NCI-H510A treated with DMSO at 0.1 percent for 48 hours (cell line): ENCODE measurements around the gene B4GAT1.
"Not testable (repeated sequence)": the region's sequence is repeated elsewhere in the genome, so short reads cannot be mapped to it uniquely, and the experiment has no call there.

ENCODE experiments used
- DNase-seq: peaks from one replicate; lab custom pipeline; 2025; lab: John Stamatoyannopoulos, UW

The B4GAT1 gene

GRCh38 chr11:66322732-66323427 is 24.5 kb downstream of the B4GAT1 start:
- DNase-seq = no peak

- DNase-seq = no peak
Observed at GRCh38 chr11:66321606-66322005, 25.8 kb downstream of the B4GAT1 start.

GRCh38 chr11:66320748-66321147 is 26.7 kb downstream of the B4GAT1 start:
- not testable (repeated sequence) for DNase-seq

- not testable (repeated sequence) for DNase-seq
Observed at GRCh38 chr11:66320289-66320688, 27.1 kb downstream of the B4GAT1 start.

GRCh38 chr11:66318600-66318970 is 28.8 kb downstream of the B4GAT1 start:
- no peak for DNase-seq

GRCh38 chr11:66317723-66318599 is 29.5 kb downstream of the B4GAT1 start:
- no peak for DNase-seq

- DNase-seq = no peak
Observed at GRCh38 chr11:66317322-66317722, 30.1 kb downstream of the B4GAT1 start.

GRCh38 chr11:66316849-66317251 is 30.6 kb downstream of the B4GAT1 start, which contains the start of gene CD248:
CD248 (minus strand) TSS chr11:66317044; CDS start chr11:66317027, 17 bp downstream.
- no peak for DNase-seq

GRCh38 chr11:66315921-66316811 is 31.3 kb downstream of the B4GAT1 start:
- no peak for DNase-seq

- no peak for DNase-seq
Observed at GRCh38 chr11:66315498-66315885, 31.9 kb downstream of the B4GAT1 start.

- DNase-seq = no peak
Observed at GRCh38 chr11:66314561-66315497, 32.6 kb downstream of the B4GAT1 start.

GRCh38 chr11:66314186-66314501 is 33.3 kb downstream of the B4GAT1 start:
- DNase-seq = no peak

GRCh38 chr11:66313321-66314185 is 33.9 kb downstream of the B4GAT1 start:
- DNase-seq = no peak

- DNase-seq = peak; percentile 37
Observed at GRCh38 chr11:66312549-66313320, 34.7 kb downstream of the B4GAT1 start.

- DNase-seq = peak; percentile 61
Observed at GRCh38 chr11:66311965-66312548, 35.4 kb downstream of the B4GAT1 start.

- no peak for DNase-seq
Observed at GRCh38 chr11:66311470-66311964, 35.9 kb downstream of the B4GAT1 start.

- DNase-seq = not testable (repeated sequence)
Observed at GRCh38 chr11:66310803-66311440, 36.5 kb downstream of the B4GAT1 start.

- no peak for DNase-seq
Observed at GRCh38 chr11:66310324-66310723, 37.1 kb downstream of the B4GAT1 start.
